K562 (cell line): Measurements from ENCODE around the gene PSORS1C1. TPM values are rescaled to one million over a fixed set of nuclear protein-coding genes. Genes with fewer than 3 reads are reported as not detected.

ENCODE experiments used
- ARNT ChIP-seq, 2 experiments: fragments of 450-650 bp; IDR thresholded peaks; 2 replicates each; pipeline ENCODE4 v1.6.1; 2016; ENCODE audit warnings: mild to moderate bottlenecking in 1 of 2
- BCOR ChIP-seq: fragments of 450-650 bp; IDR thresholded peaks from 2 replicates; pipeline ENCODE4 v1.6.1; 2016
- BMI1 ChIP-seq: fragments of 150-350 bp; IDR thresholded peaks from 2 replicates; pipeline ENCODE4 v1.6.1; 2014; ENCODE audit warnings: low read length
- CEBPZ ChIP-seq: fragments of 150-350 bp; IDR thresholded peaks from 2 replicates; pipeline ENCODE4 v1.6.1; 2014; ENCODE audit warnings: low read depth, mild to moderate bottlenecking, low read length, borderline replicate concordance
- GATA2 ChIP-seq: sonication (generic); formaldehyde crosslinking; IDR thresholded peaks from 2 replicates; pipeline ENCODE4 v1.4.0; 2020; ENCODE audit warnings: mild to moderate bottlenecking, missing genetic modification reagents
- GTF2F1 ChIP-seq: IDR thresholded peaks from 2 replicates; pipeline ENCODE4 v1.6.1; 2011; ENCODE audit warnings: low read depth, low read length, improper control_type of control experiment
- HDAC2 ChIP-seq: fragments of 450-650 bp; IDR thresholded peaks from 2 replicates; pipeline ENCODE4 v1.6.1; 2016; ENCODE audit warnings: mild to moderate bottlenecking
- HDAC3 ChIP-seq: fragments of 450-650 bp; IDR thresholded peaks from 2 replicates; pipeline ENCODE4 v1.6.1; 2018; ENCODE audit warnings: borderline replicate concordance, mild to moderate bottlenecking, moderate library complexity; ENCODE audit not compliant: partially characterized antibody
- HEY1 ChIP-seq: fragments of 250-450 bp; sonication (Bioruptor Pico); IDR thresholded peaks from 2 replicates; pipeline ENCODE4 v1.5.0; 2020; ENCODE audit warnings: mild to moderate bottlenecking, moderate library complexity, borderline replicate concordance
- HNRNPK ChIP-seq: fragments of 200-400 bp; formaldehyde crosslinking; IDR thresholded peaks from one replicate; pipeline ENCODE4 v1.6.1; 2018; ENCODE audit warnings: mild to moderate bottlenecking, low read depth, low read length; ENCODE audit not compliant: poor library complexity, severe bottlenecking
- JUN ChIP-seq, 2 experiments: sonication (generic) in 1 of 2; formaldehyde crosslinking in 1 of 2; IDR thresholded peaks; 2 replicates each; pipeline versions ENCODE4 v1.6.1 to v1.8.0; 2012 to 2022; ENCODE audit warnings: borderline replicate concordance in 2 of 2, mild to moderate bottlenecking in 2 of 2, improper control_type of control experiment in 1 of 2, low read depth in 1 of 2, low read length in 1 of 2, missing genetic modification reagents in 1 of 2
- NCOA1 ChIP-seq: fragments of 450-650 bp; IDR thresholded peaks from 2 replicates; pipeline ENCODE4 v1.6.1; 2016; ENCODE audit warnings: low read depth
- NFIX ChIP-seq: fragments of 250-450 bp; sonication (Bioruptor Pico); IDR thresholded peaks from 2 replicates; pipeline ENCODE4 v1.4.0; 2020; ENCODE audit warnings: low read depth, mild to moderate bottlenecking, moderate library complexity
- NR2C2 ChIP-seq, 2 experiments: fragments of 200-800 bp in 1 of 2; sonication (Bioruptor generic) in 1 of 2; sonication (generic) in 1 of 2; formaldehyde crosslinking in 1 of 2; IDR thresholded peaks; 2 replicates each; pipeline versions ENCODE4 v1.6.1 to v1.8.0; 2016 to 2022; ENCODE audit warnings: mild to moderate bottlenecking in 1 of 2, missing compliant biosample characterization in 1 of 2, missing genetic modification characterization in 1 of 2, missing genetic modification reagents in 1 of 2
- ZKSCAN3 ChIP-seq: fragments of 250-450 bp; sonication (Bioruptor Pico); IDR thresholded peaks from 2 replicates; pipeline ENCODE4 v1.4.0; 2020
- ZNF785 ChIP-seq: fragments of 250-450 bp; sonication (Bioruptor Pico); IDR thresholded peaks from 2 replicates; pipeline ENCODE4 v1.4.0; 2020; ENCODE audit warnings: mild to moderate bottlenecking
- polyA plus RNA-seq, 8 experiments: library from polyadenylated mRNA; depleted of rRNA in 4 of 8; stranded (reverse) in 5 of 8; unstranded in 3 of 8; fragments of >200 nt; fragmentation: Nextera tagmentation in 2 of 8; fragmentation: Illumina TruSeq in 1 of 8; extraction: Ambion mirVana in 2 of 8; extraction: Trizol in 1 of 8; gene quantifications; 2 replicates each; pipeline versions ENCODE4 v1.2.1 to v1.2.3, GENCODE V29; 2011 to 2014; ENCODE audit warnings: inconsistent platforms in 1 of 8, missing spikeins in 1 of 8
- total RNA-seq, 7 experiments: library from RNA; depleted of rRNA in 6 of 7; stranded (reverse); fragments of >200 nt in 6 of 7; fragmentation: Illumina TruSeq in 2 of 7; extraction: Trizol in 2 of 7; gene quantifications; 2 replicates each; pipeline versions ENCODE4 v1.2.1 to v1.2.3, GENCODE V29; 2011 to 2021; ENCODE audit warnings: low replicate concordance in 1 of 7
- TF ChIP-seq, protein P1 (sequence below): sonication (generic); formaldehyde crosslinking; IDR thresholded peaks from 2 replicates; pipeline ENCODE4 v1.8.0; 2022; ENCODE audit warnings: mild to moderate bottlenecking, missing genetic modification reagents
- TF ChIP-seq, protein P2 (sequence below): fragments of 200-400 bp; formaldehyde crosslinking; IDR thresholded peaks from 2 replicates; pipeline ENCODE4 v1.6.1; 2017; ENCODE audit warnings: mild to moderate bottlenecking, low read depth, low read length, moderate library complexity

The PSORS1C1 gene
- total and polyA plus RNA-seq, 9 of the 15 experiments (the other 6 are each of a cell fraction or from before 2014, with no cell fraction given): 0.11 TPM; not detected in 8

DNA sequence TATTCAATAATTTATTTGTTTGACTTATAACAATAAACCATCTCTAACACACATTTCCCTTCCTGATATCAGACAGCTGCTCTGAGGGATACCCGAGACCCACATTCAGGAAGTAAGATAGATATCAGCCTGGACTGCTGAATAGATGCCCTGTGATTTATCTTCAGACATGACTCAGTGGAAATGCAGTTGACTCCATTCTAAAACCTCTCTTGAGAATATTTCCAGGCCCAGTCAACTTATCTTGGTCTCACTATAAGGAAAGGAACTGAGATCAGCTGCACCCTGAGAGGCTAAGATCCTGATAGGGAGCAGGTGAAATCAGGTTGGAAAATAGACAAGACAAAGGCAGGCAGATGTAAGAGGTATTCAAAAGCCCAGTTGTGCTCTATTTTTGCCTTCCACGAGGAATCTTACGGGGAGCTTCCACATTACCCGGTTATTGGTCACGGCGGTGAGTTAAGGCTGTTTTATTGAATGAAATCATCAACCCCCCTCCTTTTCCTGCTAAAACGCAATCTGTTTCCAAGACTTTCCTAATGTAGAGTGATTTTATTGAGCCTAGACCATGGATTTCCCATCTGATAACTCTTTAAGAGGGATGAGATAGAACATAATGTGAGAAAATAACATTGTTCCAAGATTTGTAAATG lies 27.7 kb upstream of the PSORS1C1 start (continued):
- no peak for TF ChIP-seq JUN (IDR thresholded peaks at IDR 0.05; ENCODE audit: borderline replicate concordance, low read depth, low read length)
- no peak for TF ChIP-seq JUN (CRISPR knock-in tag; IDR thresholded peaks at IDR 0.05; ENCODE audit: borderline replicate concordance)
- TF ChIP-seq NCOA1: no peak
- no peak for TF ChIP-seq ZNF785
- TF ChIP-seq, protein P1, sequence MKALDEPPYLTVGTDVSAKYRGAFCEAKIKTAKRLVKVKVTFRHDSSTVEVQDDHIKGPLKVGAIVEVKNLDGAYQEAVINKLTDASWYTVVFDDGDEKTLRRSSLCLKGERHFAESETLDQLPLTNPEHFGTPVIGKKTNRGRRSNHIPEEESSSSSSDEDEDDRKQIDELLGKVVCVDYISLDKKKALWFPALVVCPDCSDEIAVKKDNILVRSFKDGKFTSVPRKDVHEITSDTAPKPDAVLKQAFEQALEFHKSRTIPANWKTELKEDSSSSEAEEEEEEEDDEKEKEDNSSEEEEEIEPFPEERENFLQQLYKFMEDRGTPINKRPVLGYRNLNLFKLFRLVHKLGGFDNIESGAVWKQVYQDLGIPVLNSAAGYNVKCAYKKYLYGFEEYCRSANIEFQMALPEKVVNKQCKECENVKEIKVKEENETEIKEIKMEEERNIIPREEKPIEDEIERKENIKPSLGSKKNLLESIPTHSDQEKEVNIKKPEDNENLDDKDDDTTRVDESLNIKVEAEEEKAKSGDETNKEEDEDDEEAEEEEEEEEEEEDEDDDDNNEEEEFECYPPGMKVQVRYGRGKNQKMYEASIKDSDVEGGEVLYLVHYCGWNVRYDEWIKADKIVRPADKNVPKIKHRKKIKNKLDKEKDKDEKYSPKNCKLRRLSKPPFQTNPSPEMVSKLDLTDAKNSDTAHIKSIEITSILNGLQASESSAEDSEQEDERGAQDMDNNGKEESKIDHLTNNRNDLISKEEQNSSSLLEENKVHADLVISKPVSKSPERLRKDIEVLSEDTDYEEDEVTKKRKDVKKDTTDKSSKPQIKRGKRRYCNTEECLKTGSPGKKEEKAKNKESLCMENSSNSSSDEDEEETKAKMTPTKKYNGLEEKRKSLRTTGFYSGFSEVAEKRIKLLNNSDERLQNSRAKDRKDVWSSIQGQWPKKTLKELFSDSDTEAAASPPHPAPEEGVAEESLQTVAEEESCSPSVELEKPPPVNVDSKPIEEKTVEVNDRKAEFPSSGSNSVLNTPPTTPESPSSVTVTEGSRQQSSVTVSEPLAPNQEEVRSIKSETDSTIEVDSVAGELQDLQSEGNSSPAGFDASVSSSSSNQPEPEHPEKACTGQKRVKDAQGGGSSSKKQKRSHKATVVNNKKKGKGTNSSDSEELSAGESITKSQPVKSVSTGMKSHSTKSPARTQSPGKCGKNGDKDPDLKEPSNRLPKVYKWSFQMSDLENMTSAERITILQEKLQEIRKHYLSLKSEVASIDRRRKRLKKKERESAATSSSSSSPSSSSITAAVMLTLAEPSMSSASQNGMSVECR (CRISPR knock-in tag): no peak
- TF ChIP-seq CEBPZ: no peak
- no peak for TF ChIP-seq BMI1
- 0 out of 2 replicates have a peak, but pooled peaks have one; percentile 25 for TF ChIP-seq HDAC2
- peak; percentile 27; the same call in 1 of the 2 replicates for TF ChIP-seq GATA2 (CRISPR knock-in tag)
- TF ChIP-seq NFIX (CRISPR knock-in tag): no peak
- TF ChIP-seq, protein P2, sequence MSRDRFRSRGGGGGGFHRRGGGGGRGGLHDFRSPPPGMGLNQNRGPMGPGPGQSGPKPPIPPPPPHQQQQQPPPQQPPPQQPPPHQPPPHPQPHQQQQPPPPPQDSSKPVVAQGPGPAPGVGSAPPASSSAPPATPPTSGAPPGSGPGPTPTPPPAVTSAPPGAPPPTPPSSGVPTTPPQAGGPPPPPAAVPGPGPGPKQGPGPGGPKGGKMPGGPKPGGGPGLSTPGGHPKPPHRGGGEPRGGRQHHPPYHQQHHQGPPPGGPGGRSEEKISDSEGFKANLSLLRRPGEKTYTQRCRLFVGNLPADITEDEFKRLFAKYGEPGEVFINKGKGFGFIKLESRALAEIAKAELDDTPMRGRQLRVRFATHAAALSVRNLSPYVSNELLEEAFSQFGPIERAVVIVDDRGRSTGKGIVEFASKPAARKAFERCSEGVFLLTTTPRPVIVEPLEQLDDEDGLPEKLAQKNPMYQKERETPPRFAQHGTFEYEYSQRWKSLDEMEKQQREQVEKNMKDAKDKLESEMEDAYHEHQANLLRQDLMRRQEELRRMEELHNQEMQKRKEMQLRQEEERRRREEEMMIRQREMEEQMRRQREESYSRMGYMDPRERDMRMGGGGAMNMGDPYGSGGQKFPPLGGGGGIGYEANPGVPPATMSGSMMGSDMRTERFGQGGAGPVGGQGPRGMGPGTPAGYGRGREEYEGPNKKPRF: no peak
- no peak for TF ChIP-seq GTF2F1
- no peak for TF ChIP-seq ARNT (IDR thresholded peaks at IDR 0.05)
- no peak for TF ChIP-seq BCOR
- no peak for TF ChIP-seq ZKSCAN3 (CRISPR knock-in tag)
- TF ChIP-seq HNRNPK: no peak
- no peak for TF ChIP-seq NR2C2 (CRISPR knock-in tag; IDR thresholded peaks at IDR 0.05)
- no peak for TF ChIP-seq NR2C2 (tag; IDR thresholded peaks at IDR 0.05)
- TF ChIP-seq HDAC3: no peak
- peak; percentile 60; the same call in 1 of the 2 replicates for TF ChIP-seq HEY1 (CRISPR knock-in tag)
